Gastroesophageal sphincter (tissue), 2 donors: ENCODE measurements around the gene ZMIZ1.

Experiments used
- POLR2A ChIP-seq, 2 donors: fragments of 450-650 bp; IDR thresholded peaks; one replicate each; pipeline ENCODE4 v1.6.1; 2017; ENCODE audit warnings: antibody characterized with exemption in 2 of 2, mild to moderate bottlenecking in 2 of 2, moderate library complexity in 1 of 2
- POLR2AphosphoS5 ChIP-seq: sonication (generic); formaldehyde crosslinking; IDR thresholded peaks from one replicate; pipeline ENCODE4 v1.6.1; 2017; ENCODE audit warnings: antibody characterized with exemption

GRCh38 chr10:79179164-79179956, 110.6 kb downstream of the ZMIZ1 start:
- TF ChIP-seq POLR2A (IDR thresholded peaks at IDR 0.05) (no peak), POLR2AphosphoS5 (no peak)
